Adrenal gland (tissue), 12 donors: ENCODE data around the gene ENPP6. TPM values are rescaled to one million over a fixed set of nuclear protein-coding genes. Genes with fewer than 3 reads are reported as not detected.

ENCODE experiments used
- DNase-seq, 7 donors: peaks; one replicate each; pipeline ENCODE4 v3.0.0-alpha.2; 2019 to 2020
- H3K27ac ChIP-seq, 5 donors: fragments of 200-600 bp; sonication (generic) in 4 of 5; 1 replicate in 3 of 5; 2 replicates in 2 of 5; pipeline versions ENCODE4 v1.5.1 to v1.8.0; 2016 to 2020; ENCODE audit warnings: mild to moderate bottlenecking in 1 of 5
- H3K27me3 ChIP-seq: fragments of 200-600 bp; 2 replicates; pipeline ENCODE4 v1.8.0; 2021
- H3K36me3 ChIP-seq, 2 donors: fragments of 200-600 bp; replicated peaks in 1 of 2; 1 replicate in 1 of 2; 2 replicates in 1 of 2; pipeline versions ENCODE4 v1.5.1 to v1.8.0; 2018 to 2022
- H3K4me1 ChIP-seq, 2 donors: fragments of 200-600 bp; replicated peaks in 1 of 2; 1 replicate in 1 of 2; 2 replicates in 1 of 2; pipeline versions ENCODE4 v1.5.1 to v1.8.0; 2018 to 2021
- H3K4me3 ChIP-seq, 4 donors: fragments of 200-600 bp; sonication (generic) in 3 of 4; one replicate each; pipeline ENCODE4 v1.5.1; 2016 to 2018
- H3K9me3 ChIP-seq, 3 donors: fragments of 200-600 bp; sonication (generic) in 1 of 3; replicated peaks in 1 of 3; 1 replicate in 2 of 3; 2 replicates in 1 of 3; pipeline versions ENCODE4 v1.5.1 to v1.8.0; 2016 to 2021
- CTCF ChIP-seq, 6 experiments: fragments of 450-650 bp in 4 of 6; fragments of 200-600 bp in 2 of 6; sonication (generic) in 1 of 6; IDR thresholded peaks; 1 replicate in 5 of 6; 2 replicates in 1 of 6; pipeline versions ENCODE4 v1.5.1 to v1.8.0; 2016 to 2021; ENCODE audit warnings: antibody characterized with exemption in 6 of 6, mild to moderate bottlenecking in 2 of 6, moderate library complexity in 1 of 6
- POLR2A ChIP-seq, 2 donors: fragments of 450-650 bp; IDR thresholded peaks; one replicate each; pipeline ENCODE4 v1.6.1; 2017; ENCODE audit warnings: antibody characterized with exemption in 2 of 2, mild to moderate bottlenecking in 2 of 2, moderate library complexity in 1 of 2
- whole genome bisulfite sequencing, 4 donors: extraction: QIAGEN DNeasy Blood & Tissue Kit in 2 of 4; methylation state at CpG; one replicate each; pipeline versions ENCODE4 v1.1.5 to v1.1.7; 2013 to 2017; 5-methylcytosine and 5-hydroxymethylcytosine counted together
- intact Hi-C, 2 donors: fragments of 100-400 bp; cut with DNase I; formaldehyde crosslinking; loops; one replicate each; pipeline versions ENCODE4 v1.14.1 to v1.15.0; 2022 to 2023
- polyA plus RNA-seq, 3 donors: library from polyadenylated mRNA; stranded (reverse); fragments of 200-250 nt in 2 of 3; fragments of 350-450 nt in 1 of 3; fragmentation: Illumina TruSeq in 1 of 3; extraction: RNeasy Lipid Tissue Mini Kit (QIAGEN cat#74804) in 1 of 3; gene quantifications; one replicate each; pipeline ENCODE4 v1.2.3, GENCODE V29; 2013 to 2014
- total RNA-seq, 9 donors: library from RNA; depleted of rRNA in 4 of 9; stranded (reverse); fragments of >200 nt in 4 of 9; fragments of 120-200 nt in 1 of 9; fragmentation: NEBNext Ultra II Directional in 1 of 9; extraction: Animal tissue kit (Norgen Biotek cat#: 25700) in 1 of 9; gene quantifications; one replicate each; pipeline versions ENCODE4 v1.1.0 to v1.2.4, GENCODE V29; 2013 to 2023
- donor health status: healthy with polysubstance abuse.
- donor health status: Bipolar disorder and iron deficiency.
- donor health status: DM: yes; HTN: yes; CAD: no.
- donor health status: DM: no; HTN: no; CAD: no.
- donor health status: DM: no; HTN: no; CAD: no.
- donor health status: DM: yes; HTN: yes; CAD: no.

ENPP6 gene
- total and polyA plus RNA-seq, 12 donors: 0.18 to 11.3 (median 0.46) TPM; not detected in 1

GRCh38 chr4:184165291-184165690, 52.4 kb downstream of the ENPP6 start:
- H3K36me3 ChIP-seq: no peaks in the 10 kb centered on the region
- no peak overlapping the region for H3K27ac ChIP-seq
- H3K27me3 ChIP-seq: peaks cover 15% of the 10 kb centered on the region
- H3K9me3 ChIP-seq: no peaks in the 10 kb centered on the region
- intact Hi-C loops: loop anchor here in 1 of 2 donors (5.0 kb wide), 1 partner anchor 328 kb away; no protein-coding TSS in a partner anchor
- DNase-seq: no peak
- TF ChIP-seq POLR2A (IDR thresholded peaks at IDR 0.05) (no peak), CTCF (IDR thresholded peaks at IDR 0.05) (no peak)
- H3K4me1 ChIP-seq: peaks cover 0 to 9% of the 10 kb centered on the region in 2 donors
- 60 to 66% (median 64%) methylated on average over 8 of the region's 8 CpGs for WGBS, 4 donors
- H3K4me3 ChIP-seq: no peak overlapping the region

DNA sequence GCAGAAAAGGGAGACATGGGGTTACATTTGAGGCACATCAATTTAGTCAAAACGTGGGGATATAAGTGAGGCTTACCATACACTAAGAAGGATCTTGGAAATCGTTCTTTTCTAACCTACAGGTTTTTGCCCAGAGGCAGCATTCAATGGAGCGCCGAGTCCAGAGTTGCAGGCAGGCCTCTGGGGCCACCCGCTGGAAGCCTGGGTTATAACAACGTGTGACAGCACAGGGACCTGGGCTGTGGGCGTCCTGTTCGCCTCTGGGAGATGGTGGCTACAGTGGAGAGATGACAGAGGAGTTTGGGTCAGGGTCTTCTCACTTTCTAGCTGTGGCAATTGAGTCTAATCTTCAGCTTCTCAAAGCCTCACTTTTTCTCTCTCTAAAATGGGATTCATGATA, 53.9 kb downstream of the ENPP6 start:
- no peaks in the 10 kb centered on the region for H3K9me3 ChIP-seq
- WGBS, 4 donors: 22 to 37% (median 22%) methylated on average over 8 of the region's 8 CpGs
- intact Hi-C loops: loop anchor here in 1 of 2 donors (5.0 kb wide), 1 partner anchor 327 kb away; no protein-coding TSS in a partner anchor
- H3K4me1 ChIP-seq: peaks cover 0 to 9% of the 10 kb centered on the region in 2 donors
- peak in 5 of 7 donors; percentile 43 to 80 (median 64) for DNase-seq
- no peak overlapping the region for H3K4me3 ChIP-seq
- no peak overlapping the region for H3K27ac ChIP-seq
- TF ChIP-seq CTCF (IDR thresholded peaks at IDR 0.05) (peak; percentile 31 to 70 (median 65)), POLR2A (IDR thresholded peaks at IDR 0.05) (no peak)
- no peaks in the 10 kb centered on the region for H3K36me3 ChIP-seq
- H3K27me3 ChIP-seq: peaks cover 15% of the 10 kb centered on the region

- Histone ChIP-seq H3K27ac (no peak overlapping the region), H3K4me1 (no peaks in the 10 kb centered on the region), H3K9me3 (no peaks in the 10 kb centered on the region), H3K36me3 (no peaks in the 10 kb centered on the region), H3K27me3 (peaks cover 15% of the 10 kb centered on the region), H3K4me3 (no peak overlapping the region)
- 83 to 90% (median 85%) methylated on average over 5 of the region's 5 CpGs for WGBS, 4 donors
- intact Hi-C loops: loop anchor here in 1 of 2 donors (5.0 kb wide), 1 partner anchor 325 kb away; no protein-coding TSS in a partner anchor
- TF ChIP-seq CTCF (IDR thresholded peaks at IDR 0.05) (no peak), POLR2A (IDR thresholded peaks at IDR 0.05) (no peak)
- DNase-seq: no peak
Observed at GRCh38 chr4:184162596-184162995, 55.1 kb downstream of the ENPP6 start.

GRCh38 chr4:184157322-184157721, 60.4 kb downstream of the ENPP6 start:
- H3K4me3 ChIP-seq: no peak overlapping the region
- no peaks in the 10 kb centered on the region for H3K4me1 ChIP-seq
- no peak for DNase-seq
- 56 to 77% (median 76%) methylated on average over 2 of the region's 2 CpGs for WGBS, 4 donors
- no peaks in the 10 kb centered on the region for H3K9me3 ChIP-seq
- no peaks in the 10 kb centered on the region for H3K36me3 ChIP-seq
- no peak overlapping the region for H3K27ac ChIP-seq
- peaks cover 9% of the 10 kb centered on the region for H3K27me3 ChIP-seq
- intact Hi-C loops: no loop called here
- TF ChIP-seq CTCF (IDR thresholded peaks at IDR 0.05): no peak
- no peak for TF ChIP-seq POLR2A (IDR thresholded peaks at IDR 0.05)
